OCI-LY1 (cell line): Measurements from ENCODE around the gene TMEM203.
A peak's percentile ranks its signal among the peaks of the same experiment; 100 is the strongest.

Source experiments
- H2AFZ ChIP-seq: fragments of 200-600 bp; sonication (generic), shearing (Covaris generic); 2 replicates; pipeline ENCODE4 v1.6.0; 2014; ENCODE audit warnings: antibody characterized with exemption, mild to moderate bottlenecking, low read length
- H3F3A ChIP-seq: fragments of 200-600 bp; sonication (generic), shearing (Covaris generic); 2 replicates; pipeline ENCODE4 v1.6.0; 2014; ENCODE audit warnings: mild to moderate bottlenecking, antibody characterized with exemption, low read length, moderate library complexity; ENCODE audit not compliant: insufficient read depth
- H3K27ac ChIP-seq: fragments of 200-600 bp; sonication (generic); 2 replicates; pipeline ENCODE4 v1.5.1; 2014; ENCODE audit warnings: low read length, mixed run types, mild to moderate bottlenecking, low read depth; ENCODE audit not compliant: poor library complexity, severe bottlenecking
- H3K27me3 ChIP-seq: fragments of 200-600 bp; sonication (generic); 2 replicates; pipeline ENCODE4 v1.6.0; 2014; ENCODE audit warnings: antibody characterized with exemption, mild to moderate bottlenecking, low read length, moderate library complexity; ENCODE audit not compliant: insufficient read depth
- H3K36me3 ChIP-seq: fragments of 200-600 bp; sonication (generic); 2 replicates; pipeline ENCODE4 v1.6.1; 2014; ENCODE audit warnings: mild to moderate bottlenecking, antibody characterized with exemption, low read length, moderate library complexity, mixed read lengths; ENCODE audit not compliant: insufficient read depth
- H3K4me1 ChIP-seq: fragments of 200-600 bp; sonication (generic); 2 replicates; pipeline ENCODE4 v1.5.1; 2014; ENCODE audit warnings: mild to moderate bottlenecking, low read length, moderate library complexity; ENCODE audit not compliant: insufficient read depth, severe bottlenecking
- H3K4me2 ChIP-seq: fragments of 200-600 bp; sonication (generic), shearing (Covaris generic); 2 replicates; pipeline ENCODE4 v1.6.1; 2014; ENCODE audit warnings: low read length
- H3K4me3 ChIP-seq: fragments of 200-600 bp; sonication (generic); 2 replicates; pipeline ENCODE4 v1.5.1; 2014; ENCODE audit warnings: low read length, low read depth, mild to moderate bottlenecking, mixed read lengths; ENCODE audit not compliant: poor library complexity, severe bottlenecking
- H3K79me2 ChIP-seq: fragments of 200-600 bp; shearing (Covaris generic); 2 replicates; pipeline ENCODE4 v1.6.1; 2016; ENCODE audit warnings: mixed run types, low read length, mixed read lengths; ENCODE audit not compliant: insufficient read depth
- H3K9ac ChIP-seq: fragments of 200-600 bp; sonication (generic), shearing (Covaris generic); 2 replicates; pipeline ENCODE4 v1.6.1; 2014; ENCODE audit warnings: mild to moderate bottlenecking, low read length, mixed read lengths
- H3K9me2 ChIP-seq: fragments of 200-600 bp; sonication (generic), shearing (Covaris generic); 2 replicates; pipeline ENCODE4 v1.6.1; 2014; ENCODE audit warnings: low read depth, mild to moderate bottlenecking, low read length, mixed read lengths
- H3K9me3 ChIP-seq: fragments of 200-600 bp; shearing (Covaris generic); 2 replicates; pipeline ENCODE4 v1.6.1; 2014; ENCODE audit warnings: low read length, mixed read lengths
- H4K20me1 ChIP-seq: fragments of 200-600 bp; sonication (generic), shearing (Covaris generic); 2 replicates; pipeline ENCODE4 v1.6.0; 2016; ENCODE audit warnings: mild to moderate bottlenecking, low read length; ENCODE audit not compliant: insufficient read depth
- EZH2 ChIP-seq: fragments of 200-600 bp; sonication (generic), shearing (Covaris generic); IDR thresholded peaks from 2 replicates; pipeline ENCODE4 v1.8.0; 2017; ENCODE audit warnings: borderline replicate concordance, mixed run types, mild to moderate bottlenecking, antibody characterized with exemption, low read length, moderate library complexity, mixed read lengths
- TF ChIP-seq, protein P1 (sequence below): fragments of 200-600 bp; sonication (generic), shearing (Covaris generic); IDR thresholded peaks from 2 replicates; pipeline ENCODE4 v1.5.1; 2017; ENCODE audit warnings: mild to moderate bottlenecking, antibody characterized with exemption, low read length, moderate library complexity, mixed read lengths

Gene TMEM203

DNA sequence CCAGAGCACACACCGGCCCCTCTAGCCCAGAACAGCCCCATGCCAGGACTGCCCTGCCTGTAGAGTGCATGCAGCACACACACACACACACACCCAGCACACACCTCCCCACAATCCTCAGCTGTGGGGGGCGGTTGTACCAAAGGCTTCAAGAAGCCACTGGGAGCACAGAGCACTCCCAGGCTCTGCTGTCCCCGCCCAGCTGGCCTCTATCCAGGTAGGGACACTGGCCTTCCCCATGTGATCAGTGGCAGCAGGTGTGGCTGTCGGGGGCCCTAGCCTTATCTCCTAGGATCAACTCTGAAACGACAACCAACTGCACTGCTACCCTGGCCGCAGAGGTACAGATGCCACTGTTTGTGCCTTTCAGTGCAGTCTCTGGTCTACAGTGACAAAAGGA lies 19.1 kb downstream of the TMEM203 start:
- Histone ChIP-seq H3K27ac (no peak overlapping the region), H3K27me3 (no peaks in the 10 kb centered on the region), H3K4me3 (peak overlapping the region; percentile 72), H3K4me2 (peak overlapping the region; percentile 89; the same call in 1 of the 2 replicates), H3F3A (no peaks in the 10 kb centered on the region), H3K36me3 (peaks cover 37% of the 10 kb centered on the region), H3K9me3 (no peaks in the 10 kb centered on the region), H3K9me2 (no peaks in the 10 kb centered on the region), H4K20me1 (no peaks in the 10 kb centered on the region), H3K9ac (no peak overlapping the region), H2AFZ (no peak overlapping the region), H3K4me1 (peaks cover 30% of the 10 kb centered on the region), H3K79me2 (peaks cover 4% of the 10 kb centered on the region)
- no peak for TF ChIP-seq EZH2
- TF ChIP-seq, protein P1, sequence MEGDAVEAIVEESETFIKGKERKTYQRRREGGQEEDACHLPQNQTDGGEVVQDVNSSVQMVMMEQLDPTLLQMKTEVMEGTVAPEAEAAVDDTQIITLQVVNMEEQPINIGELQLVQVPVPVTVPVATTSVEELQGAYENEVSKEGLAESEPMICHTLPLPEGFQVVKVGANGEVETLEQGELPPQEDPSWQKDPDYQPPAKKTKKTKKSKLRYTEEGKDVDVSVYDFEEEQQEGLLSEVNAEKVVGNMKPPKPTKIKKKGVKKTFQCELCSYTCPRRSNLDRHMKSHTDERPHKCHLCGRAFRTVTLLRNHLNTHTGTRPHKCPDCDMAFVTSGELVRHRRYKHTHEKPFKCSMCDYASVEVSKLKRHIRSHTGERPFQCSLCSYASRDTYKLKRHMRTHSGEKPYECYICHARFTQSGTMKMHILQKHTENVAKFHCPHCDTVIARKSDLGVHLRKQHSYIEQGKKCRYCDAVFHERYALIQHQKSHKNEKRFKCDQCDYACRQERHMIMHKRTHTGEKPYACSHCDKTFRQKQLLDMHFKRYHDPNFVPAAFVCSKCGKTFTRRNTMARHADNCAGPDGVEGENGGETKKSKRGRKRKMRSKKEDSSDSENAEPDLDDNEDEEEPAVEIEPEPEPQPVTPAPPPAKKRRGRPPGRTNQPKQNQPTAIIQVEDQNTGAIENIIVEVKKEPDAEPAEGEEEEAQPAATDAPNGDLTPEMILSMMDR = no peak

DNA sequence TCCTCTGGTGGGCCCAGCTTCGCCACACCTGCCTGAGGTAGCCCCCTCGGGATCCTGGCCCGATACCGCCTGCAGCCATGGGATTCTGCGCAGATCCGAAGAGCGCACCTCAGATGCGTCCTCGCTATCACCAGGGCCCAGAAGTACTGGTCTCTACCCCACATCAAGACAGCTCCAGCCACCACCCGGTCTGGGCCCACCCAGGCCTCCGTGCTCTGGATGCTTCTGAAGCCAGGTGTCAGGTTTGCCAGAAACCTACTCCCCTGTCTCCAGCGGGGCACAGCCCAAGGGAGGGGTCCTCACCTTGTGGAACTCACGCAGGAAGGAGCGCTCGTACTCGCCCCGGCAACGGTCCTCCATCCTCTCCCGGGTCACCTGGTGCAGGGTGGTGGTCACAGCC lies 19.5 kb downstream of the TMEM203 start:
- H3K27me3 ChIP-seq = no peaks in the 10 kb centered on the region
- H3K27ac ChIP-seq = no peak overlapping the region
- H3K9ac ChIP-seq = no peak overlapping the region
- no peak overlapping the region for H2AFZ ChIP-seq
- no peak overlapping the region for H3K4me2 ChIP-seq
- TF ChIP-seq, protein P1 = no peak
- TF ChIP-seq EZH2 = no peak
- no peaks in the 10 kb centered on the region for H3F3A ChIP-seq
- H3K4me3 ChIP-seq = no peak overlapping the region
- no peaks in the 10 kb centered on the region for H3K9me3 ChIP-seq
- H4K20me1 ChIP-seq = no peaks in the 10 kb centered on the region
- H3K79me2 ChIP-seq = peaks cover 4% of the 10 kb centered on the region
- H3K36me3 ChIP-seq = peaks cover 41% of the 10 kb centered on the region
- H3K4me1 ChIP-seq = peaks cover 30% of the 10 kb centered on the region
- H3K9me2 ChIP-seq = no peaks in the 10 kb centered on the region

DNA sequence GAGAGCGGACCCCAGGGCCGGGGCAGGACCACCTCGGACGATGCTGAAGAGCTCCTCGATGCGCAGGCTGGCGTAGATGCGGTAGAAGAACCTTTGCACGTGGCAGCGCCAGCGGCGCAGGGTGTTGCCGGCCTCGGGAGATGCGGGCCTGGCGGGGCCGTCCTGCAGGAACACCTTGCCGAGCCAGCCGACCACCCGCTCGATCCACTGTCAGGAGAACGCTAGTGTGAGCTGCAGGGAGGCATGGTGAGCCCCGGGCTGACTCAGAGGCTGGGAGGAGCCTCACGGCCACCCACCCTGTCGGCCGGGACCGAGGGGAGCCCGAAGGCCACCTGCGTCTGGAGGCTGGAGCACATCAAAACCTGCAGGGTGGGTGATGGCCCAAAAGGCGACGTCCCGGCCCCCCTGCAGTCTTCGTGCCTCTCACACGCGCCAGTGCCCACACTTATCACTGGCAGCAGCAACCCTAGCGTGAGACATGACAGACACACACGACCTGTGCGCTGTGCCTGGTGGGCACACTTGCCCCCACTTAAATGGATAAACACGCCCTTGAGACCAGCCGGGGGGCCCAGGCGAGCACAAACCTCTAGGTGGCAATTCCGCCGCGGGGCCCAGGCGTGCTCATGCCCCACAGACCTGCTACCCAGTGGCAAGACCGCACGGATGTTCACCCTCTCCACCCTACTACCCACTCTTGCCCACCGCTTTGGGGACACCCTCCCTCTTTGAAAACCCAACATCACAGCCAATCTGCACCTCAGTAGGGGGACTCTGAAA lies 20.4 kb downstream of the TMEM203 start:
- Histone ChIP-seq H3K4me1 (peaks cover 30% of the 10 kb centered on the region), H3K27ac (no peak overlapping the region), H3K79me2 (peaks cover 4% of the 10 kb centered on the region), H3K27me3 (no peaks in the 10 kb centered on the region), H4K20me1 (no peaks in the 10 kb centered on the region), H3K4me2 (no peak overlapping the region), H3K9me3 (no peaks in the 10 kb centered on the region), H3K36me3 (peaks cover 41% of the 10 kb centered on the region), H3K9ac (no peak overlapping the region), H3K9me2 (no peaks in the 10 kb centered on the region), H2AFZ (no peak overlapping the region), H3F3A (no peaks in the 10 kb centered on the region), H3K4me3 (no peak overlapping the region)
- TF ChIP-seq EZH2 = no peak
- TF ChIP-seq, protein P1 = no peak
